Suprapubic skin (tissue), 4 donors: ENCODE measurements around the gene PAQR5.

Source experiments
- CTCF ChIP-seq, 2 donors: fragments of 200-600 bp in 1 of 2; fragments of 450-650 bp in 1 of 2; sonication (generic) in 1 of 2; IDR thresholded peaks; one replicate each; pipeline ENCODE4 v1.5.1; 2016 to 2019; ENCODE audit warnings: antibody characterized with exemption in 2 of 2, mild to moderate bottlenecking in 1 of 2, moderate library complexity in 1 of 2
- POLR2A ChIP-seq, 2 donors: fragments of 450-650 bp; IDR thresholded peaks; one replicate each; pipeline ENCODE4 v1.6.1; 2017; ENCODE audit warnings: antibody characterized with exemption in 2 of 2, mild to moderate bottlenecking in 2 of 2, moderate library complexity in 2 of 2
- POLR2AphosphoS5 ChIP-seq, 3 donors: sonication (generic); formaldehyde crosslinking; IDR thresholded peaks; one replicate each; pipeline ENCODE4 v1.6.1; 2017; ENCODE audit warnings: antibody characterized with exemption in 3 of 3

GRCh38 chr15:69454953-69455352 is 156.2 kb downstream of the PAQR5 start:
- TF ChIP-seq CTCF (IDR thresholded peaks at IDR 0.05) (no peak), POLR2A (IDR thresholded peaks at IDR 0.05) (no peak), POLR2AphosphoS5 (IDR thresholded peaks at IDR 0.05) (no peak)
